ENCODE results near the gene AASS. TPM values are rescaled to one million over a fixed set of nuclear protein-coding genes. Genes with fewer than 3 reads are reported as not detected.

AASS gene
- total and polyA plus RNA-seq, 4 donors = 10.8 to 95.4 (median 24.3) TPM

DNA sequence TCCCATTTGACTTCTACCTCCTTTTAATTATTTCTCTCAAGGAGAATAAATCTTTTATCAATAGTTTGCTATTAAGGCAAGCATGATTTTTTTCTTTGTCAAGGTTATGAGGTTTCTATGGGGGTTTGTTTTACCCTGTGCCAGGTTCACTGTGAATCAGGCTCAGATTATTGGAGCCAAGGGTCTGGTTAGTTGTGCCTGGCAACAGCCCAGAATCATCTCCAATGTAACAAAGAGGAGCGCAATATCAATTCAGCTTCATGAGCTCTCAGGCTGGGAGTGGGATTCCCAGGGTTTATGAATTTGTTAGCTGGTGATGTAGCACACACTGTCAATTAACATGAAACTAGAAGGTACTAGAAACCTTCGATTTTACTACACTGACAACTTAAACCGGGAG, 73.2 kb downstream of the AASS start (continued):
- TF ChIP-seq GABPA (IDR thresholded peaks at IDR 0.05 in 1 of 2, conservative IDR thresholded peaks at IDR 0.05 in 1 of 2) (no peak), SP1 (IDR thresholded peaks at IDR 0.05) (no peak), HNF4A (conservative IDR thresholded peaks at IDR 0.05) (no peak), JUND (IDR thresholded peaks at IDR 0.05) (no peak)

DNA sequence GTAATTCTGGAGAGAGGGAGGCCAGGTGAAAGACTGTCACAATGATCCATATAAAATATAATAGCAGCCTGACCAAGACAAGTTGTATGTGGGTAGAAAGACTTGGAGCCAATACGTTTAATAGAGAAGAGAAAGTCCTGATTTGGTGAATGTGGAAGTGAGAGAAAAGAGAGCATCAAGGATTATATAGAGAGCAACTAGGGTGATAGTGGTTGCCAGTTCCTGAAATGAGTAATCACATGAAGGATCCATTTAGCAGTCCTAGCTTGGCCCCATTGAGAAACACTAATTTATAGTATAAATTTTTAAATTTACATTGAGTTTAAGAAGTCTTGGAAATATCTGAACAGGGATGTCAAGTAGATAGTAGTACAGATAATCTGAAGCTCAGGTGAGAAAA, 74.0 kb downstream of the AASS start:
- no peak for TF ChIP-seq JUND (IDR thresholded peaks at IDR 0.05)
- TF ChIP-seq YY1 (IDR thresholded peaks at IDR 0.05) = no peak
- TF ChIP-seq FOXA2 (IDR thresholded peaks at IDR 0.05) = no peak
- TF ChIP-seq, protein P1, sequence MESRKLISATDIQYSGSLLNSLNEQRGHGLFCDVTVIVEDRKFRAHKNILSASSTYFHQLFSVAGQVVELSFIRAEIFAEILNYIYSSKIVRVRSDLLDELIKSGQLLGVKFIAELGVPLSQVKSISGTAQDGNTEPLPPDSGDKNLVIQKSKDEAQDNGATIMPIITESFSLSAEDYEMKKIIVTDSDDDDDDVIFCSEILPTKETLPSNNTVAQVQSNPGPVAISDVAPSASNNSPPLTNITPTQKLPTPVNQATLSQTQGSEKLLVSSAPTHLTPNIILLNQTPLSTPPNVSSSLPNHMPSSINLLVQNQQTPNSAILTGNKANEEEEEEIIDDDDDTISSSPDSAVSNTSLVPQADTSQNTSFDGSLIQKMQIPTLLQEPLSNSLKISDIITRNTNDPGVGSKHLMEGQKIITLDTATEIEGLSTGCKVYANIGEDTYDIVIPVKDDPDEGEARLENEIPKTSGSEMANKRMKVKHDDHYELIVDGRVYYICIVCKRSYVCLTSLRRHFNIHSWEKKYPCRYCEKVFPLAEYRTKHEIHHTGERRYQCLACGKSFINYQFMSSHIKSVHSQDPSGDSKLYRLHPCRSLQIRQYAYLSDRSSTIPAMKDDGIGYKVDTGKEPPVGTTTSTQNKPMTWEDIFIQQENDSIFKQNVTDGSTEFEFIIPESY (IDR thresholded peaks at IDR 0.05) = no peak
- TF ChIP-seq NR2F2 (IDR thresholded peaks at IDR 0.05) = no peak
- TF ChIP-seq ATF3 (IDR thresholded peaks at IDR 0.05) = no peak
- TF ChIP-seq FOXA1 (IDR thresholded peaks at IDR 0.05) = no peak
- TF ChIP-seq HNF4G (IDR thresholded peaks at IDR 0.05) = no peak
- no peak for TF ChIP-seq HNF4A (conservative IDR thresholded peaks at IDR 0.05)
- no peak for TF ChIP-seq TAF1 (conservative IDR thresholded peaks at IDR 0.05)
- no peak for TF ChIP-seq SP1 (IDR thresholded peaks at IDR 0.05)
- no peak for TF ChIP-seq CTCF (IDR thresholded peaks at IDR 0.05; ENCODE audit: low read depth, low read length, missing input control)
- TF ChIP-seq RXRA (IDR thresholded peaks at IDR 0.05) = no peak
- TF ChIP-seq EGR1 (IDR thresholded peaks at IDR 0.05; ENCODE audit: low read depth in 2 of 2) = no peak
- no peak for DNase-seq (ENCODE audit: low spot score)
- Histone ChIP-seq H3K36me3 (ENCODE audit: control insufficient read depth in 4 of 4, insufficient read depth in 3 of 4, low read depth in 1 of 4, low read length in 3 of 4) (peaks cover 2 to 11% (median 5%) of the 10 kb centered on the region in 4 donors), H3K27me3 (ENCODE audit: control insufficient read depth in 4 of 4, insufficient read depth in 4 of 4, low read length in 3 of 4) (no peaks in the 10 kb centered on the region), H3K27ac (ENCODE audit: low read depth in 1 of 2, low read length in 2 of 2) (no peak overlapping the region), H3K4me3 (ENCODE audit: low read depth in 1 of 3, low read length in 3 of 3) (no peak overlapping the region), H3K4me1 (ENCODE audit: control insufficient read depth in 4 of 4, insufficient read depth in 4 of 4, low read length in 3 of 4) (no peaks in the 10 kb centered on the region), H3K9me3 (ENCODE audit: control insufficient read depth in 4 of 4, low read length in 3 of 4) (no peaks in the 10 kb centered on the region), H3K9ac (ENCODE audit: low read depth in 1 of 2, low read length in 2 of 2) (no peak overlapping the region)
- 54% methylated on average over 1 of the region's 1 CpG for WGBS

DNA sequence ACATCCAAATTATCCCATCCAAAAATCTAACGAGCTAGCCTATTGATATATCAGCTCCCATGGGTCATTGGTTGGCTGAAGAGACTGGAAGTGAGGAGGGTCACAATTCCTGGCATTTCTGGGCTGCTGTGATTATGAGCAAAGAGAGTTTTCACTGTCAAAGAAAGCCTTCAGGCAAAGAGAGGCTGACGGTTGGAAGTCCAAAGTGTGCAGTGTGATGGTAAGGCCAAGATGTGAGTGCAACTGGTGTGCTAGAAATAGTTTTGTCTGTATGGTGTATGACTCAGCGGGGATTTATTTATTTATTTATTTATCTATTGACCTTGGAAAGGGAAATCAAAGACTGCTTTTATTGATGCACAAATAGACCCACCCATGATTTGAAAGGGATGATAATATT, 75.0 kb downstream of the AASS start:
- Histone ChIP-seq H3K9ac (ENCODE audit: low read depth in 1 of 2, low read length in 2 of 2) (no peak overlapping the region), H3K4me3 (ENCODE audit: low read depth in 1 of 3, low read length in 3 of 3) (no peak overlapping the region), H3K36me3 (ENCODE audit: control insufficient read depth in 4 of 4, insufficient read depth in 3 of 4, low read depth in 1 of 4, low read length in 3 of 4) (peaks cover 0 to 5% (median 3%) of the 10 kb centered on the region in 4 donors), H3K4me1 (ENCODE audit: control insufficient read depth in 4 of 4, insufficient read depth in 4 of 4, low read length in 3 of 4) (no peaks in the 10 kb centered on the region), H3K27ac (ENCODE audit: low read depth in 1 of 2, low read length in 2 of 2) (no peak overlapping the region), H3K9me3 (ENCODE audit: control insufficient read depth in 4 of 4, low read length in 3 of 4) (no peaks in the 10 kb centered on the region), H3K27me3 (ENCODE audit: control insufficient read depth in 4 of 4, insufficient read depth in 4 of 4, low read length in 3 of 4) (no peaks in the 10 kb centered on the region)
- no peak for TF ChIP-seq CTCF (IDR thresholded peaks at IDR 0.05; ENCODE audit: low read depth, low read length, missing input control)
- TF ChIP-seq, protein P1 (IDR thresholded peaks at IDR 0.05) = no peak
- TF ChIP-seq HNF4A (conservative IDR thresholded peaks at IDR 0.05) = no peak
- no peak for TF ChIP-seq FOXA1 (IDR thresholded peaks at IDR 0.05)
- TF ChIP-seq EGR1 (IDR thresholded peaks at IDR 0.05; ENCODE audit: low read depth in 2 of 2) = no peak
- TF ChIP-seq GABPA (IDR thresholded peaks at IDR 0.05 in 1 of 2, conservative IDR thresholded peaks at IDR 0.05 in 1 of 2) = no peak
- DNase-seq (ENCODE audit: low spot score) = no peak
- 68% methylated on average over 3 of the region's 3 CpGs for WGBS

All from liver (tissue), 9 donors.